Measurements from ENCODE around the gene CD69. TPM values are rescaled to one million over a fixed set of nuclear protein-coding genes. Genes with fewer than 3 reads are reported as not detected.

The CD69 gene
- total RNA-seq, 1 experiment from 2014 or later = not detected

DNA sequence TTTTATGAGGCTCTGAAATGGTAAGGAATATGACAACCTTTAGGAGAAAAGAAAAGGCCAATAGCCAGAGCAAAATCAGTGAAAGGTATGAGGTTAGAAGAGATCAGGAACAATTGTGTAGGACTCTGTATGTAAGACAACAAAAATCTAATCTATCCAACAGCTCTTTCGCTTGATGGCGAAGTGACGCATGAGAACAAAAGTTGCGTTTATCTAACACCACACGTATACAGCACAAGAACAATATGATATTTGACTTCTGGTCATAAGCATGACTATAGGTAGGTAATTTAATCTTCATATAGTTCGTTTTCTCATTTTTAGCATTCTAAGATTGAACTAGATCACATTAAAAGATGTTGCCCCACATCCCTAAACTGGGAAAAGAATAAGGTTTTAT is 29.3 kb downstream of the CD69 start:
- Histone ChIP-seq H2BK120ac (ENCODE audit: low read depth, low read length, poor library complexity, severe bottlenecking) (no peak overlapping the region), H4K5ac (ENCODE audit: insufficient read length, low read depth, low read length) (no peak overlapping the region), H3K23me2 (ENCODE audit: insufficient read length, low read depth, low read length, poor library complexity, severe bottlenecking) (no peaks in the 10 kb centered on the region), H3K79me1 (ENCODE audit: insufficient read depth, low read depth, low read length, poor library complexity, severe bottlenecking) (no peaks in the 10 kb centered on the region), H2BK15ac (ENCODE audit: low read depth, low read length) (no peak overlapping the region), H3T11ph (ENCODE audit: low read length) (no peak overlapping the region), H3K4ac (ENCODE audit: low read depth, low read length) (no peak overlapping the region), H3K27ac (ENCODE audit: insufficient read length, low read depth, low read length) (no peak overlapping the region), H4K8ac (replicated peaks; ENCODE audit: insufficient read length, low read depth, low read length) (no peak overlapping the region), H3K4me1 (ENCODE audit: insufficient read depth, low read length) (no peaks in the 10 kb centered on the region), H2BK12ac (ENCODE audit: insufficient read length, low read depth, low read length) (no peak overlapping the region), H2AK5ac (ENCODE audit: insufficient read length, low read length) (no peak overlapping the region), H3K9me3 (ENCODE audit: control insufficient read depth, low read depth, low read length) (no peaks in the 10 kb centered on the region), H3K18ac (ENCODE audit: insufficient read length, low read depth, low read length) (no peak overlapping the region), H4K20me1 (ENCODE audit: control insufficient read depth, insufficient read depth, insufficient read length) (no peaks in the 10 kb centered on the region), H2BK20ac (ENCODE audit: low read depth, low read length, poor library complexity, severe bottlenecking) (no peak overlapping the region), H2BK5ac (ENCODE audit: insufficient read length, low read length) (no peak overlapping the region), H3K9ac (ENCODE audit: extremely low read depth, insufficient read length, low read length) (no peak overlapping the region), H3K79me2 (ENCODE audit: insufficient read depth, low read length) (no peaks in the 10 kb centered on the region), H2AFZ (ENCODE audit: low read length) (no peak overlapping the region), H3K23ac (ENCODE audit: insufficient read length, low read depth, low read length) (no peak overlapping the region), H4K91ac (ENCODE audit: insufficient read length, low read depth, low read length) (no peak overlapping the region), H3K4me2 (ENCODE audit: insufficient read depth, insufficient read length, low read length) (no peak overlapping the region), H3K56ac (ENCODE audit: insufficient read length, low read depth, low read length) (no peak overlapping the region), H3K14ac (ENCODE audit: insufficient read depth, low read length) (no peak overlapping the region), H3K27me3 (ENCODE audit: insufficient read depth, low read length) (no peaks in the 10 kb centered on the region)
- Mint-ChIP-seq H3K9me3 (no peaks in the 10 kb centered on the region), H3K36me3 (ENCODE audit: insufficient read depth in 1 of 3, low read depth in 3 of 3) (no peaks in the 10 kb centered on the region), H3K4me3 (no peak overlapping the region), H3K27me3 (ENCODE audit: low read depth) (no peaks in the 10 kb centered on the region), H3K27ac (no peak overlapping the region), H3K4me1 (no peaks in the 10 kb centered on the region)
- no peak for TF ChIP-seq CTCF (conservative IDR thresholded peaks at IDR 0.05)
- no CpG with 5 or more reads among the region's 6 CpGs for WGBS (ENCODE audit: extremely low coverage, insufficient read length, low lambda C conversion rate)
- DNase-seq = no peak

Measured in H9 (cell line).